Epithelial cell of prostate (primary cell): Measurements from ENCODE around the gene POTEI.
"Not testable (repeated sequence)": the region's sequence is repeated elsewhere in the genome, so short reads cannot be mapped to it uniquely, and the experiment has no call there.

Experiments
- DNase-seq: peaks from one replicate; pipeline ENCODE4 v3.0.0-alpha.2; 2011; ENCODE audit warnings: low read depth, low spot score
- H3K27ac ChIP-seq: fragments of 450-650 bp; 2 replicates; pipeline ENCODE4 v1.5.1; 2017; ENCODE audit warnings: mild to moderate bottlenecking

Gene POTEI

DNA sequence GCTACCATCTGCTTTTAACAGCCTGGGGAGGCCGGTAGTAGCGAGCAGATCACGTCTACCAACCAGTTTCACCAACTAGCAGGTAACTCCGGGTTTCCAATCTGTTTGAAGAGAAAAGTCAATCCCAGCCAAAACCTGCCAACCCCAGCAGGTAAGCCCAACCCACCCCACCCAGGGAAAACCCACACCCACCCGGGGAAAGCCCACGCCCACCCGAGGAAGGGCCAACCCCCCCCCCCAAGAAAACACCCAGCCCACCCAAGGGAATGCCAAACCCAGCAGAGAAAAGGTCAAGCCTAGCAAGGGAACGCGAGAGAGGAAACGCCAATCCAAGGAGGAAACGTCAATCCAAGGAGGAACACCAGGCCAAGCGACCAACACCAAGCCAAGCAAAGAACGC lies at the start of gene POTEI:
POTEI (minus strand) TSS at position 101 of the 400 bp plus-strand sequence; CDS start at position 8, 93 bp downstream.
- not testable (repeated sequence) for H3K27ac ChIP-seq, DNase-seq

- H3K27ac ChIP-seq, DNase-seq: not testable (repeated sequence)
Measured at GRCh38 chr2:130556441-130556840, 47.3 kb upstream of the POTEI start.

DNA sequence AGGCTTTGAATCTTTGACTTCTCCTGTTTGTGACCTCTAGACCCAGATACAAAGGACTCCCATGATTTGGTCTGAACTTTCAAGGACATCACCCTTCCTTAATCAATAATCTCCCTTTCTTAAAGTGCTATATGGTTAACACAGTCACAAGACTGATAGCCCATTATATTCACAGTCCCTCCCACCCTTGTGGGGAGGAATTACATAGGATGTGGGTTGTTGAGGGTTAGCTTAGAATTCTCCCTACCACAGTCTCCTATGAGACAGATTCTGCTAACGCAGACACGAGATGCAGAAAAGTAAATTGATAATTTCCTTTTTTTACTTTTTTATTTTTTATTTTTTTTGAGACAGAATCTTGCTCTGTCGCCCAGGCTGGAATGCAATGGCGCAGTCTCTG lies 45.0 kb upstream of the POTEI start:
- not testable (repeated sequence) for DNase-seq, H3K27ac ChIP-seq

DNA sequence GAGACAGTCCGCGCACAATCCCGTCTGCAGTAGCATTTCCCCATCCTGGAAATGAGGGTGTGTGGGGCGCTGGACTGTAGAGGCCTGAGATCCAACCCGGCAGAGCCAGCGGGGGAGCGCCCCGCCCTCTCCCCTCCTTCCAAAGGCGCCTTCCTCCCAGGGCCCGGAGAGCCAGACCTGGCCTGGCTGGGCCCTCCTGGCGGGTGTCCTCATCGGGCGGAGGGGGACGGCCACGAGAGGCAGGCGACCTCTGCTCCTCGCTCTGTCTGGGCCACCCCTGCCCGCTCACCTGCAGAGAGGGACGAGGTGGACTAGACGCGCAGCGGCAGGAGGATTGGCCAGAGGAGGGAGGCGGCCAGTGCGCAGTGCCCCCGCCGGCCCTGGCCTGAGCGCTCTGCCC lies 40.3 kb upstream of the POTEI start:
- DNase-seq, H3K27ac ChIP-seq: not testable (repeated sequence)

DNA sequence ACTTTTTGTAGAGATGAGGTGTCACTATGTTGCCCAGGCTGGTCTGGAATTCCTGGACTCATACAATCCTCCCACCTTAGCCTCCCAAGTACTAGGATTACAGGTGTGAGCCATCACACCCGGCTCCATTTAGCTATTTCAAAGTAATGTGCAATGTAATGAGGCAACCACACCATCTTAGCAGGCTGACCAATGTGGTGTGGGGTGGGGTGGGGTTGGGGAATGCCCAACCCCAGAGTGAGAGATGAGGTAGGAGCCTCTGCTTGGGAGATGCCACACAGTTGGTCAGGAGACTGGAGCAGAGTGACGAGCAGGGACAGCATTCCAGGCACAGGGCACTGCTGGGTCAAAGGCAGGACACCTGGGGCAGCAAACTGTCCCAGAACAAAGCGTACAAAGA lies 39.3 kb upstream of the POTEI start:
- DNase-seq, H3K27ac ChIP-seq: not testable (repeated sequence)

GRCh38 chr2:130544978-130545377 lies 35.9 kb upstream of the POTEI start:
- not testable (repeated sequence) for DNase-seq, H3K27ac ChIP-seq

- DNase-seq, H3K27ac ChIP-seq: not testable (repeated sequence)
Measured at GRCh38 chr2:130543785-130544528, 34.8 kb upstream of the POTEI start.

- not testable (repeated sequence) for DNase-seq, H3K27ac ChIP-seq
Measured at GRCh38 chr2:130542789-130543188, 33.7 kb upstream of the POTEI start.

GRCh38 chr2:130538271-130538670 lies 29.1 kb upstream of the POTEI start:
- not testable (repeated sequence) for H3K27ac ChIP-seq, DNase-seq

DNA sequence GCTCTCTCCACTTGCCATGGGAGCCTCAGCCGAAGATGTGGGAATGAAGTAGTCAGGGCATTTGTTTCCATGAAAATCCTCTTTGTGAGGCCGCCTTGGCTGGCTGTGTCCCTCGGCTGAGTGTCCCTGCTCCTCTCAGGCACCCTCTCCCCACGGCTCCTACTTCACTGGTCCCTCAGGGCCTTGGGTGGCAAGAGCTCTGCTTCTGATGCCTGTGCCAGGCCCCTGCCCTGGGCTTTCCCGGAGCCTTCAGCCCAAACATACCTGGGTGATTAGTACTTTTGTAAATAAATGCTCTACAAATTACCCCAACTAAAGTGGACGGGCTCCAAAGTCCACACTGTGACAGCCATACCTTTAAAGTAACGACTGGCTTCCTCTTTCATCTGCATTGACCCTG lies 27.5 kb upstream of the POTEI start:
- DNase-seq, H3K27ac ChIP-seq: not testable (repeated sequence)

- not testable (repeated sequence) for DNase-seq, H3K27ac ChIP-seq
Measured at GRCh38 chr2:130531672-130532071, 22.5 kb upstream of the POTEI start.

- H3K27ac ChIP-seq, DNase-seq: not testable (repeated sequence)
Measured at GRCh38 chr2:130531225-130531624, 22.1 kb upstream of the POTEI start.

DNA sequence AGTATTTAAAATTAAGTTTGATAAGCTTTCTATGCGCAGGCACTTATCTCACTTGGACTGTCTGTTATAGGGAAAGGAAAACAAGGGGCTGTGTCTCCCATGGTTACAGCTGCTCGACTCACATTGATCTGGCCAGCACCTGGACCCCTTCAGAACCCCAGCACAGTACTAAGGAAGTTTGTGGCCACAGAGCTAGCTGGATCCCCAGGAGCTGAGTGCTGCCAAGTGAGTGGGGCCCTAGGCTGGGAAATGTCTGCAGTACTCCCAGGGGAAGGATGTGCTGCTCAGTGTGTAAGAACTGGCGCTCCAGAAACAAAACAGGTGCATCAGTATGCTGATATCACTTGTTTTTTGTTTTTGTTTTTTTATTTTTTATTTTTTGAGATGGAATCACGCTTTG lies 21.1 kb upstream of the POTEI start:
- not testable (repeated sequence) for DNase-seq, H3K27ac ChIP-seq

GRCh38 chr2:130529545-130529944 lies 20.4 kb upstream of the POTEI start:
- not testable (repeated sequence) for H3K27ac ChIP-seq, DNase-seq

- H3K27ac ChIP-seq, DNase-seq: not testable (repeated sequence)
Measured at GRCh38 chr2:130527365-130527967, 18.3 kb upstream of the POTEI start.

- DNase-seq: not testable (repeated sequence)
Measured at GRCh38 chr2:130522390-130522789, 13.3 kb upstream of the POTEI start.

DNA sequence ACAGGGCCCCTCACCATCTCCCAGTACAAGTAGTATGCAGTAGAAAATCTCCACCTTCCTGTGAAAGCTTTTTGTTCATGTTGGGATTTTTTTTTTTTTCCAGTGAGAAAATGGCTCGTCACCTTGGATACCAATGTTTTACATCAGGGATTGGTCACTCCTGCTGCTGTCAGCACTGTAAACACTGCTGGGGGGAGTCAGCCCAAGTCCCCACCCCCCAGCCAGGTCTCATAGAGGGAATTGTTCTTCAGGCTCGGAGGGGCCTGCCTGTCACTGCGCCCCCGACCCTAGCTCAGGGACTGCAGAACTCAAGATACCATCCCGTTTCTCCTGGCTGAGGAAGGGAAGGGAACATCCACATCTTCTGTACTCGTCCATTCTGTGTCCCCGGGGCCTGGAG lies 11.9 kb upstream of the POTEI start, which contains the start of gene CFC1B:
CFC1B (plus strand) TSS at position 231 of the 400 bp plus-strand sequence. CDS start 263 bp downstream, outside the sequence.
- not testable (repeated sequence) for DNase-seq, H3K27ac ChIP-seq

More at GRCh38 chr2:130522390-130522789, 13.3 kb upstream of the POTEI start:
- H3K27ac ChIP-seq: not testable (repeated sequence)

DNA sequence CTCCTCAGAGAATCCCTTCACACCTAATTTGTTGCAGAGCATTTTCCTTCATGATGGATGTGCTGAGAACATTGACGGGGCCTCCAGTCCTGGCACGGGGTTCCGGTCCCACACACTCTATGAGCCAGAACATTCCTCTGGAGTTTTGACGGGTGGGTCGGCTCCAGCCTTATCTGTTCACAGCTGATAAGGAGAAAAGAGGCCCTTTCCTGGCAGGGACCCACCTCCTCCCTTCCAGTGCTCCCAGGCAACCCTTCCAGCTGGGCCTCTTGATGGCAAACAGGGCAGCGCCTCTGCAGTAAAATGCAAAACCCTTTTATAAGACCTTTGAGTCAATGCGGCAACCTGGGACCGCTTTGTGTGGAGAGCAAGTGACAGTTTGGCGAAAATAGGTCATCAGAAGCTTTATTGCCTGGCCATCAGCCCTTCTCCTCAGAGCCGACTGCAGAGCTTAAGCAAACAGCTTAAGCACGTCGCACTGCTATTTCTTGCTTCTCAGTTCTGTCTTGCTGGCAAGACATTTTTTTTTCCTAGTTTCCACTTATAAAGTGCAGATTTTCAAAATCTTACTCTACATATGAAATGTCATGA lies 9.5 kb upstream of the POTEI start:
- not testable (repeated sequence) for DNase-seq, H3K27ac ChIP-seq

GRCh38 chr2:130511747-130512451 lies 2.8 kb upstream of the POTEI start:
- not testable (repeated sequence) for DNase-seq, H3K27ac ChIP-seq
